Measurements from ENCODE around the gene GRIK4. TPM values are rescaled to one million over a fixed set of nuclear protein-coding genes. Genes with fewer than 3 reads are reported as not detected.

The GRIK4 gene
- total and polyA plus RNA-seq, 2 donors (not counting 3 experiments of a cell fraction or from before 2014, with no cell fraction given) = 0.81 to 1.6 TPM

DNA sequence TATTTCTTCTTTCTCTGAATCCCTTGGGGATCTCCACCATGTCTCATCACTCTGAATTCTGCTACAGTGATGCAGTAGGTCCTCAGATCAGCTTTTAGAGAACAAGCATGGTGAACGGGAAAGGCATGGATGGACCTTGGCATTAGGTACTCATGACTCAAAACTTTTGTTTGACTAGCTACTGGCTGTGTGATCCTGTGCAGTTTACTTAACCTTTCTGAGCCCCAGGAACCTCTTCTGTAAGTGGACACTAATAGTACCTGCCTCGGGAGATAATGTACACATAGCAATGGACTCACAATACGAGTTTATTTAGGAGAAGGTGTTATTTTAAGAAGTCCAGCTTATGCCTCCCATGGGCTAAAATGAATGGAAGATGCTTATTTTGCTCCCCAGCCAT, 327.7 kb downstream of the GRIK4 start:
- no peaks in the 10 kb centered on the region for H3K36me3 ChIP-seq (ENCODE audit: control insufficient read depth in 2 of 2, extremely low read depth in 1 of 2, insufficient read depth in 2 of 2, low read length in 2 of 2)
- no peaks in the 10 kb centered on the region for H3K4me1 ChIP-seq (ENCODE audit: control insufficient read depth, extremely low read depth, insufficient read depth, low read length)
- H3K4me3 ChIP-seq (replicated peaks in 1 of 3; ENCODE audit: insufficient read depth in 1 of 3, low read depth in 1 of 3, low read length in 3 of 3) = no peak overlapping the region
- dilution Hi-C loops (cut with MboI; ENCODE audit: extremely low pct_ligation_motif_present, low sequenced_read_pairs) (no loop called here), intact Hi-C loops (cut with micrococcal nuclease) (no loop called here)
- H3K4me2 ChIP-seq (ENCODE audit: insufficient read depth, low read length) = no peak overlapping the region
- no peaks in the 10 kb centered on the region for H3K79me2 ChIP-seq (ENCODE audit: control insufficient read depth, insufficient read depth, low read length)
- no peaks in the 10 kb centered on the region for H4K20me1 ChIP-seq (replicated peaks; ENCODE audit: control insufficient read depth, extremely low read depth, insufficient read depth, low read length)
- POLR2A ChIA-PET = no interaction called here
- FAIRE-seq (no peak), DNase-seq (ENCODE audit: low read depth, low spot score) (no peak)
- peaks cover 0 to 3% of the 10 kb centered on the region in 2 experiments for H3K27me3 ChIP-seq (ENCODE audit: control insufficient read depth in 2 of 2, insufficient read depth in 2 of 2, low read length in 2 of 2)
- H2AFZ ChIP-seq (ENCODE audit: low read depth, low read length) = no peak overlapping the region
- no peak overlapping the region for H3K9ac ChIP-seq (replicated peaks; ENCODE audit: extremely low read depth, insufficient read depth, low read length)
- H3K9me3 ChIP-seq (replicated peaks; ENCODE audit: control insufficient read depth, insufficient read depth, low read length) = no peaks in the 10 kb centered on the region
- TF ChIP-seq POLR2AphosphoS5 (IDR thresholded peaks at IDR 0.05; ENCODE audit: insufficient read depth, low read depth, low read length) (no peak), EZH2 (IDR thresholded peaks at IDR 0.05; ENCODE audit: borderline replicate concordance, low read depth, low read length, severe bottlenecking) (no peak), JUN (IDR thresholded peaks at IDR 0.05; ENCODE audit: borderline replicate concordance, insufficient read depth, insufficient read length, low read depth) (no peak), GATA2 (IDR thresholded peaks at IDR 0.05; ENCODE audit: insufficient read depth, insufficient read length, low read depth, low read length) (no peak), POLR2A (IDR thresholded peaks at IDR 0.05; ENCODE audit: low read depth, low read length) (no peak), FOS (IDR thresholded peaks at IDR 0.05; ENCODE audit: borderline replicate concordance, insufficient read depth, low read length) (no peak), MYC (IDR thresholded peaks at IDR 0.05; ENCODE audit: low read depth, low read length) (no peak)
- TF ChIP-seq, protein P1, sequence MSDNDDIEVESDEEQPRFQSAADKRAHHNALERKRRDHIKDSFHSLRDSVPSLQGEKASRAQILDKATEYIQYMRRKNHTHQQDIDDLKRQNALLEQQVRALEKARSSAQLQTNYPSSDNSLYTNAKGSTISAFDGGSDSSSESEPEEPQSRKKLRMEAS (IDR thresholded peaks at IDR 0.05; ENCODE audit: insufficient read depth, insufficient read length) = no peak
- TF ChIP-seq, protein P2, sequence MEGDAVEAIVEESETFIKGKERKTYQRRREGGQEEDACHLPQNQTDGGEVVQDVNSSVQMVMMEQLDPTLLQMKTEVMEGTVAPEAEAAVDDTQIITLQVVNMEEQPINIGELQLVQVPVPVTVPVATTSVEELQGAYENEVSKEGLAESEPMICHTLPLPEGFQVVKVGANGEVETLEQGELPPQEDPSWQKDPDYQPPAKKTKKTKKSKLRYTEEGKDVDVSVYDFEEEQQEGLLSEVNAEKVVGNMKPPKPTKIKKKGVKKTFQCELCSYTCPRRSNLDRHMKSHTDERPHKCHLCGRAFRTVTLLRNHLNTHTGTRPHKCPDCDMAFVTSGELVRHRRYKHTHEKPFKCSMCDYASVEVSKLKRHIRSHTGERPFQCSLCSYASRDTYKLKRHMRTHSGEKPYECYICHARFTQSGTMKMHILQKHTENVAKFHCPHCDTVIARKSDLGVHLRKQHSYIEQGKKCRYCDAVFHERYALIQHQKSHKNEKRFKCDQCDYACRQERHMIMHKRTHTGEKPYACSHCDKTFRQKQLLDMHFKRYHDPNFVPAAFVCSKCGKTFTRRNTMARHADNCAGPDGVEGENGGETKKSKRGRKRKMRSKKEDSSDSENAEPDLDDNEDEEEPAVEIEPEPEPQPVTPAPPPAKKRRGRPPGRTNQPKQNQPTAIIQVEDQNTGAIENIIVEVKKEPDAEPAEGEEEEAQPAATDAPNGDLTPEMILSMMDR (IDR thresholded peaks at IDR 0.05; ENCODE audit: extremely low read depth in 1 of 2, insufficient read depth in 1 of 2, low read depth in 1 of 2, low read length in 2 of 2) = no peak
- no peaks in the 10 kb centered on the region for H3K9me1 ChIP-seq (replicated peaks; ENCODE audit: control insufficient read depth, extremely low read depth, insufficient read depth, low read length)
- BruUV-seq (replicated peaks) = no TSS peak
- no peak overlapping the region for H3K27ac ChIP-seq (ENCODE audit: insufficient read depth, low read depth, low read length)
- CTCF ChIA-PET = interaction anchor here (1.9 kb wide), 1 partner anchor 89 kb away, joined by 4 read pairs; no protein-coding TSS in a partner anchor
